SK-N-SH (cell line): ENCODE measurements around the gene NKG7. TPM values are rescaled to one million over a fixed set of nuclear protein-coding genes. Genes with fewer than 3 reads are reported as not detected.

Source experiments
- CTCF ChIA-PET: fragments of 300-600, 350-600 bp; formaldehyde crosslinking; extraction: SDS; loops from one replicate; lab custom pipeline; 2021; lab: Yijun Ruan, JAX
- POLR2A ChIA-PET: fragments of 350-600 bp; sonication (Branson Sonifier 250); formaldehyde crosslinking; extraction: SDS; loops from one replicate; lab custom pipeline; 2020; ENCODE audit warnings: antibody characterized with exemption, inconsistent platforms; lab: Yijun Ruan, JAX
- DNase-seq: peaks from one replicate; pipeline ENCODE4 v3.0.0; 2012
- H2AFZ ChIP-seq: fragments of 200-600 bp; sonication (generic); 2 replicates; pipeline ENCODE4 v1.8.1; 2016; ENCODE audit warnings: antibody characterized with exemption, mild to moderate bottlenecking, low read depth
- H3F3A ChIP-seq: fragments of 200-600 bp; sonication (generic); replicated peaks from 2 replicates; pipeline ENCODE3; 2016; ENCODE audit warnings: antibody characterized with exemption, mild to moderate bottlenecking; ENCODE audit not compliant: insufficient read depth
- H3K27ac ChIP-seq, 2 experiments: fragments of 200-500 bp in 1 of 2; fragments of 200-600 bp in 1 of 2; sonication (Bioruptor generic) in 1 of 2; sonication (generic), shearing (Covaris generic) in 1 of 2; 2 replicates each; pipeline versions ENCODE4 v1.5.1 to v1.6.1; 2014 to 2016; ENCODE audit warnings: low read depth in 2 of 2, inconsistent platforms in 1 of 2, low read length in 1 of 2, mild to moderate bottlenecking in 1 of 2, mixed read lengths in 1 of 2
- H3K27me3 ChIP-seq: fragments of 200-600 bp; sonication (generic), shearing (Covaris generic); 2 replicates; pipeline ENCODE4 v1.6.1; 2016; ENCODE audit warnings: mixed run types; ENCODE audit not compliant: insufficient read depth
- H3K36me3 ChIP-seq, 2 experiments: fragments of 200-500 bp in 1 of 2; fragments of 200-600 bp in 1 of 2; sonication (Bioruptor generic) in 1 of 2; sonication (generic) in 1 of 2; replicated peaks in 1 of 2; 2 replicates each; pipeline versions ENCODE3 to v1.5.1; 2014 to 2016; ENCODE audit warnings: low read length in 1 of 2, mild to moderate bottlenecking in 1 of 2; ENCODE audit not compliant: insufficient read depth in 2 of 2, control insufficient read depth in 1 of 2
- H3K4me1 ChIP-seq, 2 experiments: fragments of 200-500 bp in 1 of 2; fragments of 200-600 bp in 1 of 2; sonication (Bioruptor generic) in 1 of 2; sonication (generic), shearing (Covaris generic) in 1 of 2; 2 replicates each; pipeline versions ENCODE4 v1.5.1 to v1.6.1; 2014 to 2016; ENCODE audit warnings: low read depth in 1 of 2, low read length in 1 of 2, mixed run types in 1 of 2; ENCODE audit not compliant: insufficient read depth in 2 of 2, control insufficient read depth in 1 of 2
- H3K4me2 ChIP-seq: fragments of 200-600 bp; sonication (generic), shearing (Covaris generic); 2 replicates; pipeline ENCODE4 v1.6.1; 2017; ENCODE audit warnings: mixed run types
- H3K4me3 ChIP-seq, 2 experiments: fragments of 200-500 bp in 1 of 2; fragments of 200-600 bp in 1 of 2; sonication (Bioruptor generic) in 1 of 2; sonication (generic), shearing (Covaris generic) in 1 of 2; 2 replicates each; pipeline versions ENCODE4 v1.5.1 to v1.8.1; 2014 to 2016; ENCODE audit warnings: low read depth in 2 of 2, inconsistent platforms in 1 of 2, low read length in 1 of 2, mild to moderate bottlenecking in 1 of 2, mixed read lengths in 1 of 2, moderate library complexity in 1 of 2
- H3K79me2 ChIP-seq: fragments of 200-600 bp; sonication (generic); 2 replicates; pipeline ENCODE4 v1.8.1; 2017; ENCODE audit warnings: mild to moderate bottlenecking; ENCODE audit not compliant: insufficient read depth
- H3K9ac ChIP-seq: fragments of 200-600 bp; sonication (generic); 2 replicates; pipeline ENCODE4 v1.6.1; 2017; ENCODE audit warnings: mixed run types
- H3K9me2 ChIP-seq: fragments of 200-600 bp; sonication (generic); 2 replicates; pipeline ENCODE4 v1.6.1; 2017; ENCODE audit warnings: mixed run types
- H3K9me3 ChIP-seq: fragments of 200-600 bp; sonication (generic); 2 replicates; pipeline ENCODE4 v1.6.1; 2017; ENCODE audit warnings: mixed run types, mild to moderate bottlenecking, moderate library complexity
- H4K20me1 ChIP-seq: fragments of 200-600 bp; sonication (generic); 2 replicates; pipeline ENCODE4 v1.6.1; 2017; ENCODE audit warnings: mild to moderate bottlenecking, mixed run types; ENCODE audit not compliant: insufficient read depth
- ELF1 ChIP-seq: IDR thresholded peaks from 2 replicates; pipeline ENCODE4 v1.4.0; 2012
- FOSL2 ChIP-seq: IDR thresholded peaks from 2 replicates; pipeline ENCODE4 v1.4.0; 2012; ENCODE audit warnings: low read depth, mild to moderate bottlenecking, moderate library complexity, borderline replicate concordance
- FOXJ3 ChIP-seq: sonication (generic); formaldehyde crosslinking; IDR thresholded peaks from 2 replicates; pipeline ENCODE4 v1.5.1; 2020; ENCODE audit warnings: mild to moderate bottlenecking, missing genetic modification reagents
- FOXM1 ChIP-seq: IDR thresholded peaks from 2 replicates; pipeline ENCODE4 v1.4.0; 2012; ENCODE audit warnings: low read depth, mild to moderate bottlenecking
- GATA2 ChIP-seq: sonication (generic); formaldehyde crosslinking; IDR thresholded peaks from 2 replicates; pipeline ENCODE4 v1.5.0; 2020; ENCODE audit warnings: mild to moderate bottlenecking, missing genetic modification reagents
- IRF3 ChIP-seq: fragments of 150-350 bp; IDR thresholded peaks from 2 replicates; pipeline ENCODE4 v1.6.1; 2016; ENCODE audit warnings: mild to moderate bottlenecking, low read depth, low read length
- JUND ChIP-seq: IDR thresholded peaks from 2 replicates; pipeline ENCODE4 v1.4.0; 2012
- MAX ChIP-seq: IDR thresholded peaks from 2 replicates; pipeline ENCODE4 v1.4.0; 2012; ENCODE audit warnings: low read depth
- PBX3 ChIP-seq: IDR thresholded peaks from 2 replicates; pipeline ENCODE4; 2012
- RCOR1 ChIP-seq: fragments of 150-350 bp; IDR thresholded peaks from 2 replicates; pipeline ENCODE4 v1.6.1; 2017; ENCODE audit warnings: antibody characterized with exemption, low read length
- TAF1 ChIP-seq: IDR thresholded peaks from 2 replicates; pipeline ENCODE4 v1.6.1; 2012; ENCODE audit warnings: low read depth, mild to moderate bottlenecking, low read length, moderate library complexity, borderline replicate concordance
- TCF12 ChIP-seq: IDR thresholded peaks from 2 replicates; pipeline ENCODE4 v1.4.0; 2012
- ZBTB33 ChIP-seq: IDR thresholded peaks from 2 replicates; pipeline ENCODE4 v1.4.0; 2012; ENCODE audit warnings: low read depth, borderline replicate concordance
- WGBS: methylation state at CpG from one replicate; pipeline ENCODE4 v1.1.6; 2017; ENCODE audit warnings: low lambda C conversion rate; 5-methylcytosine and 5-hydroxymethylcytosine counted together
- polyA plus RNA-seq, 3 experiments: library from polyadenylated mRNA; depleted of rRNA; stranded (reverse); fragments of >200 nt; gene quantifications; 2 replicates each; pipeline ENCODE4 v1.2.3, GENCODE V29; 2012

NKG7 gene
- polyA plus RNA-seq, 1 of the 3 experiments (the other 2 are of a cell fraction), result not detected

- Histone ChIP-seq H3K9me2 (no peaks in the 10 kb centered on the region), H3K27me3 (peaks cover 19% of the 10 kb centered on the region; the same call in 1 of the 2 replicates), H4K20me1 (no peaks in the 10 kb centered on the region), H3K4me1 (peaks cover 6 to 21% of the 10 kb centered on the region in 2 experiments; a peak in 3 of 4 replicates), H3F3A (no peaks in the 10 kb centered on the region), H3K4me2 (peak within 1 kb of the TSS; percentile 92), H3K27ac (peak within 1 kb of the TSS; percentile 60 to 94), H3K9ac (peak within 1 kb of the TSS; percentile 75), H3K36me3 (no peaks in the 10 kb centered on the region), H3K4me3 (peak within 1 kb of the TSS; percentile 77 to 80), H3K9me3 (no peaks in the 10 kb centered on the region), H3K79me2 (peaks cover 6% of the 10 kb centered on the region), H2AFZ (peak within 1 kb of the TSS; percentile 73; the same call in 1 of the 2 replicates)
- TF ChIP-seq TAF1, result no peak
- TF ChIP-seq MAX, result no peak; the same call in 1 of the 2 replicates
- TF ChIP-seq RCOR1, result no peak
- TF ChIP-seq FOXM1, result no peak
- no peak for TF ChIP-seq ELF1
- no peak for TF ChIP-seq GATA2 (CRISPR knock-in tag)
- TF ChIP-seq PBX3, result no peak
- no peak for TF ChIP-seq IRF3
- TF ChIP-seq ZBTB33, result no peak
- no peak for TF ChIP-seq TCF12
- TF ChIP-seq FOXJ3 (CRISPR knock-in tag), result no peak; the same call in 1 of the 2 replicates
- no peak for TF ChIP-seq JUND
- TF ChIP-seq FOSL2, result no peak
- 96% methylated on average over 12 of the region's 23 CpGs for WGBS
- POLR2A ChIA-PET, result interaction anchor here (1.5 kb wide), 1 partner anchor 29 kb away, joined by 7 read pairs; no protein-coding TSS in a partner anchor
- no peak for DNase-seq
- CTCF ChIA-PET, result interaction anchor here (1.3 to 1.5 kb wide), 2 partner anchors 11 to 28 kb away, joined by 3 to 5 read pairs; no protein-coding TSS in a partner anchor
These were observed 3.8 kb downstream of the NKG7 start, which contains the start of gene CLDND2 for GRCh38 chr19:51368366-51369282. Gene CLDND2 (minus strand): TSS chr19:51369003. CDS start chr19:51368577, 426 bp downstream.
